Measurements from ENCODE around the gene CHST11. TPM values are rescaled to one million over a fixed set of nuclear protein-coding genes. Genes with fewer than 3 reads are reported as not detected.
"Not testable (repeated sequence)": the region's sequence is repeated elsewhere in the genome, so short reads cannot be mapped to it uniquely, and the experiment has no call there.

The CHST11 gene
- total RNA-seq, 4 donors from 2014 or later: 20.8 to 56.7 (median 26.5) TPM

GRCh38 chr12:104560881-104561280, 104.1 kb downstream of the CHST11 start:
- Histone ChIP-seq H3K36me3 (no peaks in the 10 kb centered on the region), H3K27me3 (no peaks in the 10 kb centered on the region), H3K9me3 (no peaks in the 10 kb centered on the region), H3K4me3 (no peak overlapping the region), H3K4me1 (peaks cover 0 to 1% (median 0%) of the 10 kb centered on the region in 4 donors), H3K27ac (no peak overlapping the region)
- no peak for TF ChIP-seq EP300 (IDR thresholded peaks at IDR 0.05)
- TF ChIP-seq POLR2A (IDR thresholded peaks at IDR 0.05): no peak
- no peak for TF ChIP-seq CTCF (IDR thresholded peaks at IDR 0.05)
- WGBS, 2 donors: 88 to 95% methylated on average over 5 of the region's 5 CpGs
- no peak for DNase-seq (ENCODE audit: low spot score in 2 of 2)

- Histone ChIP-seq H3K4me3 (no peak overlapping the region), H3K4me1 (peaks cover 0 to 2% (median 0%) of the 10 kb centered on the region in 4 donors), H3K27me3 (no peaks in the 10 kb centered on the region), H3K27ac (no peak overlapping the region), H3K36me3 (no peaks in the 10 kb centered on the region), H3K9me3 (peaks cover 0 to 4% (median 0%) of the 10 kb centered on the region in 4 donors)
- 90 to 97% methylated on average over 4 of the region's 4 CpGs for WGBS, 2 donors
- TF ChIP-seq POLR2A (IDR thresholded peaks at IDR 0.05) (no peak), EP300 (IDR thresholded peaks at IDR 0.05) (no peak), CTCF (IDR thresholded peaks at IDR 0.05) (no peak)
- DNase-seq (ENCODE audit: low spot score in 2 of 2): no peak
Measured at GRCh38 chr12:104562763-104563162, 106.0 kb downstream of the CHST11 start.

- 64 to 83% methylated on average over 3 of the region's 3 CpGs for WGBS, 2 donors
- not testable (repeated sequence) for H3K27ac ChIP-seq
Measured at GRCh38 chr12:104564662-104565061, 107.9 kb downstream of the CHST11 start.

GRCh38 chr12:104565606-104566243, 109.0 kb downstream of the CHST11 start:
- 82 to 83% methylated on average over 8 of the region's 8 CpGs for WGBS, 2 donors
- no peak overlapping the region for H3K4me3 ChIP-seq
- H3K27me3 ChIP-seq: no peaks in the 10 kb centered on the region
- no peak for DNase-seq (ENCODE audit: low spot score in 2 of 2)
- H3K9me3 ChIP-seq: peaks cover 0 to 6% (median 0%) of the 10 kb centered on the region in 4 donors
- TF ChIP-seq POLR2A (IDR thresholded peaks at IDR 0.05) (no peak), EP300 (IDR thresholded peaks at IDR 0.05) (peak in 1 of 2 donors; percentile 13), CTCF (IDR thresholded peaks at IDR 0.05) (no peak)
- no peak overlapping the region for H3K27ac ChIP-seq
- H3K36me3 ChIP-seq: no peaks in the 10 kb centered on the region
- H3K4me1 ChIP-seq: peaks cover 0 to 5% (median 3%) of the 10 kb centered on the region in 4 donors

More at GRCh38 chr12:104564662-104565061, 107.9 kb downstream of the CHST11 start:
- H3K9me3 ChIP-seq; H3K27me3 ChIP-seq; H3K4me1 ChIP-seq; H3K36me3 ChIP-seq; H3K4me3 ChIP-seq; DNase-seq (ENCODE audit: low spot score in 2 of 2): not testable (repeated sequence)

GRCh38 chr12:104566244-104566993, 109.7 kb downstream of the CHST11 start:
- H3K4me1 ChIP-seq: peaks cover 0 to 5% (median 3%) of the 10 kb centered on the region in 4 donors
- 80 to 88% methylated on average over 6 of the region's 6 CpGs for WGBS, 2 donors
- TF ChIP-seq CTCF (IDR thresholded peaks at IDR 0.05): no peak
- TF ChIP-seq POLR2A (IDR thresholded peaks at IDR 0.05): no peak
- TF ChIP-seq EP300 (IDR thresholded peaks at IDR 0.05): no peak
- H3K4me3 ChIP-seq: no peak overlapping the region
- DNase-seq (ENCODE audit: low spot score in 2 of 2): no peak
- H3K27me3 ChIP-seq: no peaks in the 10 kb centered on the region
- H3K36me3 ChIP-seq: no peaks in the 10 kb centered on the region
- no peak overlapping the region for H3K27ac ChIP-seq
- H3K9me3 ChIP-seq: peaks cover 0 to 6% (median 0%) of the 10 kb centered on the region in 4 donors
